GM23338 (cell line): ENCODE results near the gene FHIT.

Experiments used
- CREB1 ChIP-seq: fragments of 250-450 bp; sonication (Bioruptor Pico); IDR thresholded peaks from 2 replicates; pipeline ENCODE4 v1.5.0; 2020; ENCODE audit warnings: low read depth, mild to moderate bottlenecking, moderate library complexity
- CTCF ChIP-seq, 2 experiments: fragments of 200-600 bp in 1 of 2; sonication (generic) in 1 of 2; conservative IDR thresholded peaks; 2 replicates each; pipeline versions ENCODE4 v1.5.1 to v1.6.1; 2016 to 2017; ENCODE audit warnings: antibody characterized with exemption in 2 of 2, low read depth in 2 of 2, mild to moderate bottlenecking in 2 of 2, moderate library complexity in 1 of 2
- EZH2 ChIP-seq: fragments of 200-600 bp; sonication (generic); IDR thresholded peaks from one replicate; pipeline ENCODE4 v1.8.0; 2017; ENCODE audit warnings: antibody characterized with exemption, mild to moderate bottlenecking, low read depth; ENCODE audit not compliant: unreplicated experiment
- EZH2phosphoT487 ChIP-seq: fragments of 200-600 bp; sonication (generic); IDR thresholded peaks from one replicate; pipeline ENCODE4 v1.8.1; 2018; ENCODE audit warnings: antibody characterized with exemption; ENCODE audit not compliant: unreplicated experiment
- JUNB ChIP-seq: IDR thresholded peaks from one replicate; pipeline ENCODE4 v1.6.1; 2016; ENCODE audit warnings: antibody characterized with exemption; ENCODE audit not compliant: unreplicated experiment
- POLR2AphosphoS5 ChIP-seq: IDR thresholded peaks from 2 replicates; pipeline ENCODE4 v1.6.1; 2016; ENCODE audit warnings: antibody characterized with exemption, low read depth
- REST ChIP-seq: IDR thresholded peaks from one replicate; pipeline ENCODE4 v1.6.1; 2018; ENCODE audit warnings: antibody characterized with exemption; ENCODE audit not compliant: unreplicated experiment
- ZNF331 ChIP-seq: fragments of 250-450 bp; sonication (Bioruptor Pico); IDR thresholded peaks from 2 replicates; pipeline ENCODE4 v1.5.0; 2020; ENCODE audit warnings: low read depth, mild to moderate bottlenecking, moderate library complexity

GRCh38 chr3:60775985-60776384, 475.3 kb downstream of the FHIT start:
- no peak for TF ChIP-seq POLR2AphosphoS5
- TF ChIP-seq CTCF (conservative IDR thresholded peaks at IDR 0.05; ENCODE audit: low read depth in 2 of 2) = no peak
- TF ChIP-seq ZNF331 (CRISPR knock-in tag) = no peak
- no peak for TF ChIP-seq EZH2phosphoT487
- no peak for TF ChIP-seq CREB1
- no peak for TF ChIP-seq JUNB
- TF ChIP-seq REST = no peak
- TF ChIP-seq EZH2 = no peak
